SHP77 (cell line): ENCODE results near the gene PIAS4.
"Not testable (repeated sequence)": the region's sequence is repeated elsewhere in the genome, so short reads cannot be mapped to it uniquely, and the experiment has no call there.

Experiments
- DNase-seq, 2 experiments: peaks; one replicate each; lab custom pipeline; 2025; lab: John Stamatoyannopoulos, UW

PIAS4 gene

DNA sequence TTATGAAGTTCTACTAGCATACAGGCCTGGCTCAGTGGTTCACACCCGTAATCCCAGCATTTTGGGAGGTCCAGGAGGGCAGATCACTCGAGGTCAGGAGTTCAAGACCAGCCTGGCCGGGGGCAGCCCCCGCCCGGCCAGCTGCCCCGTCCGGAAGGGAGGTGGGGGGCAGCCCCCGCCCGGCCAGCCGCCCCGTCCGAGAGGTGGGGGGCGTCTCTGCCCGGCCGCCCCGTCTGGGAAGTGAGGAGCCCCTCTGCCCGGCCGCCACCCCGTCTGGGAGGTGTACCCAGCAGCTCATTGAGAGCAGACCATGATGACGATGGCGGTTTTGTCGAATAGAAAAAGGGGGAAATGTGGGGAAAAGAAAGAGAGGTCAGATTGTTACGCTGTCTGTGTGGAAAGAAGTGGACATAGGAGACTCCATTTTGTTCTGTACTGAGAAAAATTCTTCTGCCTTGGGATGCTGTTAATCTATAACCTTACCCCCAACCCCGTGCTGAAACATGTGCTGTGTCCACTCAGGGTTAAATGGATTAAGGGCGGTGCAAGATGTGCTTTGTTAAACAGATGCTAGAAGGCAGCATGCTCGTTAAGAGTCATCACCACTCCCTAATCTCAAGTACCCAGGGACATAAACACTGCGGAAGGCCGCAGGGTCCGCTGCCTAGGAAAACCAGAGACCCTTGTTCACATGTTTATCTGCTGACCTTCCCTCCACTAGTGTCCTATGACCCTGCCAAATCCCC is 8.7 kb upstream of the PIAS4 start:
- not testable (repeated sequence) for DNase-seq

DNA sequence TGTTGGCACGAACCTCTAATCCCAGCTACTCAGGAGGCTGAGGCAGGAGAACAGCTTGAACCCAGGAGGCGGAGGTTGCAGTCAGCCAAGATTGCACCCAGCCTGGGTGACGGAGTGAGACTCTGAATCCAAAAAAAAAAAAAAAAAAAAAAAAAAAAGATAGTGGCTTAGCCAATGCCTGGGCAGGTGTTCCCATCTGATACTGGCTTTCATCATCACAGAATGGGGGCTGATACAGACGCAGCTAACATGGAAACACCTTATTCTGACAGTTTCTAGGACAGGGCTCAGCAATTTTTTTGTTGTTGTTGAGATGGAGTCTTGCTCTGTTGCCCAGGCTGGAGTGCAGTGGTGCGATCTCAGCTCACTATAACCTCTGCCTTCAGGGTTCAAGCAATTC is 6.7 kb upstream of the PIAS4 start:
- not testable (repeated sequence) for DNase-seq

DNA sequence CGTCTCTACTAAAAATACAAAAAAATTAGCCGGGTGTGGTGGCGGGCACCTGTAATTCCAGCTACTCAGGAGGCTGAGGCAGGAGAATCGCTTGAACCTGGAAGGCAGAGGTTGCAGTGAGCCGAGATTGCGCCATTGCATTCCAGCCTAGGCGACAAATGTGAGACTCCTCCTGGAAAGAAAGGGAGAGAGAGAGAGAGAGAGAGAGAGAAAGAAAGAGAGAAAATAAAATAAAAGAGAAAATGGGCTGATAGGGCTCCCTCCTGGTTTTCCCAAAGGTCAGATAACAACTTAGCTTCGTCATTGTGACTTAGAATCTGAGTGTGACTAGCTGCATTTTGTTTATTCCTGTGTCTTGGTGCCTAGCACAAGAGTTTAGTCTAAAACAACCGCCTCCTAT is 2.1 kb upstream of the PIAS4 start:
- not testable (repeated sequence) for DNase-seq

DNA sequence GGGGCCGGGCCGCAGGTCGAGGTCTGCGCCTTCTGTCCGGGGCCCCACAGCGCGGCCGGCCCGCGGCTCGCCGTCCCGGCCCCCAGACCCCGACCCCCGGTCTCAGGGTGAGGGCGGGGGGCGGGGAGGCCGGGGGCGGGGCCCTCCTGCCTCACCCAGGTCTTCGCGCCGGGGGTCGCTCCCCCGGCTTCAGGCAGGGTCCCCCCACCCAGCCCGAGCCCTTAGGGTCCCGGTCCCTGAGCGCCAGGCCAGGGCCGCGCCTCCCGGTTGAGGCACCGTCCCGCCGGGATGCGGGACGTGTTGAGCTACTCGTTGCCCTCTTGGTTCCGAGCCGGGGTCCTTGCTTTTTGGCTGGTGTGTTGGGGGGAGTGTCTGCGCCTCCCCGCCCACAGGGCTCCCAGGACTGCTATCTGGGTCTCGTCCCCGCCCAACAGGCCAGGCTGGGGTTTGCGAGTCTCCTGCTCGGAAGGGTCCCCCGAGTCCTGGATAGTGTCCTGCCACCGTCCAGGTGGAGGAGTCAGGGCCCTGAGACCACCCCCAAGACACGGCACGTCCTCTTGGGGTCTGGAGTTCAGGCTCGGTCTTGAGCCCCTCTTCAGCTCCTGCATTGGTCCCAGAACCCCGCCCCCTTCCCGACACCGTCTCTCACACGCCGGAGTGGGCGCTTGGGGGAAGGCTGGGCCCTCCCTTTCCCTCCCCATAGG is 452 bp downstream of the PIAS4 start:
- no peak for DNase-seq

DNA sequence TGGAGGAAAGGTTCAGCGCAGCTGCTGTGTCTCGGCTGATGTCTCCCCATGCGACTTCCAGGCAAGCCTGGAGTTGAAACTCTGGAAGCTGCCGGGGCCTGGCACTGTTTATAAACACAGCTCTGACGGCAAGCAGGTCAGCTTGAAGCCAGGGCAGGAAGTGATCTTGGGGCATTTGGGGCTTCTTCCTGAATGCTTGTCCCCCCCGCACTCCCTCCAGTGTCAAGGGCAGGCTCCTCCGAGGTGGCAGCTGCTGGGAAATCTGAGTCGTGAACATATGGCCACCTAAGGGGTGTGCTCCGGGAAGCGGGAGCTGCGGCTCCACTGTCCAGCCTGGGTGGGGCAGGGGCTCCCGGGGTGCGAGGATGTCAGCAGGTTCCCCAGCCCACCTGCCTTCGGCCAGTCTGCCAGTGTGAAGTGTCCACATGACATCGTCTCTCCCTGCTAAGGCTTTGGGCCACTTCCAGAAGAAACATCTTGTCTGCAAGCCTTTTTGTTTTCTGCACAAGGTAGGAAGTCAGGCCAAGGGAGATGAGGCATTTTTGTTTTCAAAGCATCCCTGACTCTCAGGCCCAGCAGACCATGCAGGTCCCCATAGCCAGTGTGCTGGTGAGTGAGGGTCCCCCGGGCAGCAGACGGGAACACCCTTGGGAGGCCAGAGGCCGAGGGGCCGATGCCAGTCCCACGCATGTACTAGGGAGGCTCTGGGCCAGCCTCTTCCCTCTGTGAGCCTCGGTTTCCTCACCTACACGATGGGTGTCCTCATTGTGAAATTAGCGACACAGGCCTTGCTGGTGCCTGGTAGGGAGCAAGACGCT is 2.7 kb downstream of the PIAS4 start:
- DNase-seq, result no peak

DNA sequence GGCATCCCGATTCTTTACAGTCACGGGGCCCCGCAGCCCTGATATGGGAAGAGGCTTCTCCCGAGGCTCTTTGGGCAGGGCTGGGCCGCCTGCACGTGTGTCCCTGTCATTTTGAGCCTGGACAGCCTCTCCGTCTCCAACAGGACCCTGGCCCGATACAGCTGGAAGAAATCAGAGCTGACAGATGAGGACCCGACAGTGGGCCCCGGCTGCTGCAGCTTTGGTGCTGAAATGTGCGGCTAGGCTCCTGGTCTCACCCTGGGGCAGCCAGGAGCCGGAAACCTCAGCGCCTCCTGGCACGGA is 3.2 kb downstream of the PIAS4 start:
- DNase-seq, result no peak

DNA sequence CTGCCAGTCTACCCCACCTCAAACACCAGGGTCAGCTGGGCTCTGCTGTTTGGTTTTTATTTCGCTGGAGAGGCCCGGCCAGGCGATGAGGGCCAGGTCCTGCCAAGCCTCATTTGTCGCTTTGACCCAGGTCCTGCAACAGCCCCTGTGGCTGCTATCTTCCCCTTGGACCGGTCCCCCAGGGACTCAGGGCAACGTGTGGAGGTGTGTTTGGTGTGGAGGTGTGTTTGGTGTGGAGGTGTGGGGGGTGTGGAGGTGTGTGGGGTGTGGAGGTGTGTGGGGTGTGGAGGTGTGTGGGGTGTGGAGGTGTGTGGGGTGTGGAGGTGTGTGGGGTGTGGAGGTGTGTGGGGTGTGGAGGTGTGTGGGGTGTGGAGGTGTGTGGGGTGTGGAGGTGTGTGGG is 3.9 kb downstream of the PIAS4 start:
- DNase-seq, result not testable (repeated sequence)

DNA sequence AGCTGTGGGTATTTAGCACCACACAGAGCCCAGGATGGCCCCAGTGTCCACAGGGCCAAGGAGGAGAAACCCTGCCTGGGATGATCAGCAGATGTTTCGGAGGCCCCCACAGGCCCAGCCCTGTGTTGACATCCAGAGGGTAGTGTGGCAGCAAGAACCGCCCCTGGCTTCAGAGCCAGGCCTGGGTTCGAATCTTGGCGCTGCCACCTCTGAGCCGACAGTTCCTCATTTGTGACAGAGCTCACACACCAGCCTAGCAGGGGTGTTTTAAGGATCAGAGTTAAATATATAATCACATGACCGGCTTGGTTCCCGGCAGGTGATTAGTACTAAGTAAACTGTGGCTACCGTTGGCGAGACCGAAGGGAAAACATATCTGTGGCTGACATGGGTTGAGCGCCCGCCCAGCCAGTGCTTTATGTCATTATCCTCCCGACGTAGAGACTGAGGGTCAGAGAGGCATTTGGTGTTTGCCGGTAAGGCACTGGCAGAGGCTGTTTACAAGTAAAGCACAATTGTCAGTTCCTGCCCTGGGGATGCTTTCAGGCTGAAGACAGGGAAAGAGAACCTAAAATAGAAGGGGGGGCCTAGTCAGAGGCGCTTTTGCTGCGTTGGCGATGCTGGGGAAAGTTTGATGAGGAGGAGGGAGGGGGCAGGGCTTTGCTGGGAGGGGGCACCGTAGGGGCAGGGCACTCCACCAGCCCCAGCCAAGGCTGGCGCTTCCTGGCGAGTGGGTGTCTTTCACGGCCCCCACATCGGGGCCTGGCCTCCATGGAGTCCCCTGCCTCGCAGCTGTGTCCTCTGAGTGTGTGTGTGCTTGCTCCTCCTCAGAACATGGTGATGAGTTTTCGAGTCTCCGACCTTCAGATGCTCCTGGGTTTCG is 4.8 kb downstream of the PIAS4 start:
- DNase-seq, result peak; percentile 44 to 69

DNA sequence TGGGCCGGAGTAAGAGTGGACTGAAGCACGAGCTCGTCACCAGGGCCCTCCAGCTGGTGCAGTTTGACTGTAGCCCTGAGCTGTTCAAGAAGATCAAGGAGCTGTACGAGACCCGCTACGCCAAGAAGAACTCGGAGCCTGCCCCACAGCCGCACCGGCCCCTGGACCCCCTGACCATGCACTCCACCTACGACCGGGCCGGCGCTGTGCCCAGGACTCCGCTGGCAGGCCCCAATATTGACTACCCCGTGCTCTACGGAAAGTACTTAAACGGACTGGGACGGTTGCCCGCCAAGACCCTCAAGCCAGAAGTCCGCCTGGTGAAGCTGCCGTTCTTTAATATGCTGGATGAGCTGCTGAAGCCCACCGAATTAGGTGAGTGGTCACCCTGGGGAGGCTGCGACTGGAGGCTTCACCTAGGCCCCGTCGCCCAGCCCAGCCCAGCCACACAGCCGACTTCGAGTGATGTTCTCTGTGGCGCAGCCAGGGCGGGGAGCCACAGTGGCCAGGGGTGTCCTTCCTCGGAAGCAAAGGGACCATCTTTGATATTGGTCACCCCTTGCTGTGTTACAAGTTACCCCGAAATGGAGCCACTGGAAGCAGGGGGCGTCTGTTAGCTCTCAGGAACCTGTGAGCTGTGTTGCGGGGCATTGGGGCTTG is 5.6 kb downstream of the PIAS4 start:
- DNase-seq, result no peak

DNA sequence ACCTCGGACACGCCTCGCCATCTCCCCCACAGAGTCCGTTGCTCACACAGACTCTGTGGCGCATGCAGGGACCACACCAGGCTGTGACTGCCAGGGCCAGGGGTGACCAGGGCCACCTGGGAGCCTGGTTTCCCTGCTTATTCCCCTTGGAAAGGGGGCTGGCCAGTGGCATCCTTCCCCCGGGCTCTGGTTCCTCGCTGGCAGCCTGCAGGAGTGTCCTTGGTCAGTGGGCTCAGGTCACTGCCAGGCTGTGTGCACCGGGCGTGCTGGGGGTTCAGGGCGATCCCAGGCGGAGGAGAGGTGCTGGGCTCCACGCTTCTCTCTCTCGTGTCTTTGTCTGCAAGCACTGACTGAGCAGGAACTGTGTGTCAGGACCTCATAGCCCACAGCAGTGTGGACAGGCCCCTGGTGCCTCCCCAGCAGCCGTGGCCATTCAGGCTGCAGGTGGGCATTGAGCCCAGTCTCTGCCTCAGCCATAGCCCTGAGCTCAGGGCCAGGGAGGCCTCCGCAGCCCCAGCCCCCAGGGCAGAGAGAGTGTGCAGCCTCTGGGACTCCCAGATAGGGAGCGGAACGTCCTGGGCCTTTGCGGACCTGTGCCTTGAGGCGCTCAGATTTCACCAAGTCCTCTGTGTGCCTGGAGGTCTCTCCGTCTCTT is 6.5 kb downstream of the PIAS4 start:
- no peak for DNase-seq

DNA sequence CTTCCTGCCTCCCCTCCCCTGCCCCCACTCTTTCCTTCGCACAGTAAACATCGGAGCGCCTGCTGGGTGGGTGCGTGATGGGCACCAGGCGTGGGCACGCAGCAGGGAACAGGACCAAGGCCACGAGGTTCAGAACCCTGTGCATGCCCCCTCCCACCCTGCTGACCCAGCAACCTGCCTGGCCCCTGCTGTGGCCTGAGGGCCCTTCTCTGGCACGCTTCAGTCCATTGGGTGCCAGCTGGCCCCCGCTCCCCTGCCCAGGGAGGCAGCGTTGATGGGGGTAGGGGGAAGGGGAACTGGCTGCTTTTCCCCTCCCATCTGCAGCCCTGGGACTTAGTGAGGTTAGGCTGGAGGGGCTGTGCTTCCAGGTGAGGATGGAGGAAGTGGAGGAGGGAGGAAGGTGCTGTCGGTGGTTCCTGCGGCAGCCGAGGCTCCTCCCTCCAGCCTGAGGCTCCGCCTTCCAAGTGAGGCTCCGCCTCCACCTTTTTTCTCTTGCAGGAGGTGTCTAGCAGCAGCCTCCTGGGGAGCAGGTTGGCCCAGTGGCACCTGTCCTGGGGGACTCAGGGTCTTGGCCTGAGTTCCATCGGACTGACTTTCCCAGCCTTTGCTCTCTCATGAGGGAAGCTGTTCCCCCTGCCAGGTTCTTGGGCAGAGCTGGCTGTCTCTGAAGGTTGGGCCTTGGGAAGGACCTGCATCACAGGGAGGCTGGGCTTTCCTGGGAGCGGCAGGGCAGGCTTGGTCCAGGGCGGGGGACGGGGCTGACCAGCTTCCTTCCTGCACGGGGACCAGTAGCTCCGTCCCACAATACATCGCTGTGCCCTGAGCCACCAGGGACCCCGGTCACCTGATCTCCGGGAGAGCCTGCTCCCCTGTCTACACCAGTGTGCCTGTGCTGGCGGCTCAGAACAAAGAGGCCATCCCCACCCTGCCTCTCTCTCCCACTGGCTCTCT is 7.3 kb downstream of the PIAS4 start:
- no peak for DNase-seq

DNA sequence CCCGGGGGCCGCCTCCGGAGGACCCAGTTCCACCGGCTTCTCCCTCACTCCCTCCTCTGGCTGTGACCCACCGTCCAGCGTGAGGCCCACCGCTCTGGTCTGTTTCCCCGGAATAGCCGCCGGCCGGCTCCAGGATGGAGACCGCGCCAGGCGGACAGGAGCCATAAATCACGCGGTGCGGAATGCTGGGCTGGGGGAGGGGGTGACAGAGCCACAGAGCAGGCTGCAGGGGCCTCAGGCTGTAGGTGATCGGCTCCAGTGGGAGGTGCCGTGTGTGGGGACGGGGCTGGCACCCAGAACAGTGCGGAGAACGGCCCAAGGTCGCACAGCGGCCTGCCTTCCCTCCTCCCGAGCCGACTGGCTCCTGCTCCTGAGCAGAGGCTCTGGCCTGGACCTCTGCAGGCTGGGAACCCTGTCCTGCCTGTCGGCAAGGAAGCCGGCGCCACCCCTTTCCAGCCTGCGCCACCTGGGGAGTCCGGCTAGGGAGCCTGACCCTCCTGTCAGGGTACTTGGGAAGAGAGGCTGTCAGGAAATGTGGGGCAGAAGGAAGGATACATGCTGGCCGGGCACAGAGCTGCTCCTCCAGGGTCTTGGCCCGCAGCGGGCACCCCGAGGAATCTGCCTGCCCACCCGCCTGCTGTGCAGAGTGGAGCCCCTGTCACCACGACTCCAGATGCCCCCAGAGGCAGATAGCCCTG is 8.3 kb downstream of the PIAS4 start:
- no peak for DNase-seq

DNA sequence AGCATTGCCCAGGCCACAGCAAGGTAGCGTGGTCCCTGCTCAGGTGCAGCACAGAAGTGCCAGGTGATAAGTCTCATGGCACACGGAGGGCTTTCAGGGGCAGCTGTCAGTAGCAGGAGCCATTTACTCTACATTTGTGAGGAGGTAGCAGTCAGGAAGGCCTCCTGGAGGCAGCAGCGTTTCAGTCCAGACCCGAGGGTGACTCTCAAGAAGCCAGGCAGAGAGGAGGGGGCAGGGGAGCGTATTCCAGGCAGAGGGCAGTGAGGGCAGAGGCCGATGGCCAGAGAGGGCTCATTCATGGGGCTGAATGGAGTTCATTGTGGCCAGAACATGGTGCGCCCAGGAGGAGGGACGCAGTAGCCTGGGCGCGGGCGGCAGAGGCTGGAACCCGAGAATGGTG is 8.9 kb downstream of the PIAS4 start:
- DNase-seq, result no peak

DNA sequence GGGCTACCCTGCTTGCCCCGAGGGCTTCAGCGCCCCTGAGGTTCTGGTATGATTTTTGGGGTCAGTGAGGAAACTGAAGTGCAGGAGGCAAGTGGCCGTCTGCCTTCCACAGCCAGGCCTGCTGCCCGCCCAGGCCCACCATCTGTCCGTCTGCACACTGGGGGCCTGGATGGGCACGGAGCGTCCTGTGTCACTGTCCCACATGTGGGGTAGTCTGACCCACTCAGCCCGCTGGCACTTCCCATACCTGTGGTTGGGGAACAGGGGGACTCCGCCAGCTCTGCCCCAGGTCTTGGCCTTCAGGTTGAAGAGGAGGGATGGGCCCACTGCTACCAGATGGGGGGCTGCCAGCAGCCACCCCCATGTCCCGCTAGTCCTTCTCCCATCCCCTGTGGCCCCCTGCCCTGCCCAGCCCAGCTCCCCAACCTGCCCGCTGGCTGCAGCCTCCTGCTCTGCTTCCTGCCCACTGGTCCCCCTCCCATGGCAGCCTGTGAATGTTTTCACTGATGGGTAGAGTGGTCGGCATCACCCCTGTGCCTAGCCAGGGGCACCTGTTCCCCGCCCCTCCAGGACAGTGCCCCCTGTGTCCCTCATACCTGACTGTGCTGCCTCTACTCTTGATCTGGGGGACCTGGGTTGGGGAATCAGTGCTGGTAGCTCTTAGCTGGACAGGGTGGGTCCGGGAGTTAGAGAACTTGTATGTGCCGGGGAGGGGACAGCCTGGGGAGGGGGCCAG is 9.5 kb downstream of the PIAS4 start:
- no peak for DNase-seq

DNA sequence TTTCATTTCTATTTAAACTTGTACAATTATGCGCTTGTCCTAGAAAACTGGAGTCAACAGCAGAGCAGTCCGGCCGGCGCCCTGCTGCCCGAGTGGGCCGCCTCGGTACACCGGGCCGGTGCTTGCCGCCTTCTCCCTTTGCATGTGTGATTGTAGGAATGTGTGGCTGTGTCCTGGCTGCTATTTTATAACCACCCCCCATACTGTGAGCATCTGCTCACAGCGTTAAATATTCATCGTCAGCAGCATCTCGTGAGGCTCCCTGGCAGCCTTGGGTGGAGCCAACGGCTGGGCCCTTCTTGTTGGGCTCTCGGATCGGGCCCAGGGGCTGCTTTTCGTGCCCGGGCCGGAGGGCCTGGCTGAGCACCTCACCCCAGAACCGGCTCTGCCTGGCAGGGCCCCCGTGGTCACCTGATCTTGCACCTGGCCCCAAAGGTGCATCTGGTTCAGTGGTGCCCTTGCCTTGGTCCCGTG is 10.6 kb downstream of the PIAS4 start:
- DNase-seq, result no peak

DNA sequence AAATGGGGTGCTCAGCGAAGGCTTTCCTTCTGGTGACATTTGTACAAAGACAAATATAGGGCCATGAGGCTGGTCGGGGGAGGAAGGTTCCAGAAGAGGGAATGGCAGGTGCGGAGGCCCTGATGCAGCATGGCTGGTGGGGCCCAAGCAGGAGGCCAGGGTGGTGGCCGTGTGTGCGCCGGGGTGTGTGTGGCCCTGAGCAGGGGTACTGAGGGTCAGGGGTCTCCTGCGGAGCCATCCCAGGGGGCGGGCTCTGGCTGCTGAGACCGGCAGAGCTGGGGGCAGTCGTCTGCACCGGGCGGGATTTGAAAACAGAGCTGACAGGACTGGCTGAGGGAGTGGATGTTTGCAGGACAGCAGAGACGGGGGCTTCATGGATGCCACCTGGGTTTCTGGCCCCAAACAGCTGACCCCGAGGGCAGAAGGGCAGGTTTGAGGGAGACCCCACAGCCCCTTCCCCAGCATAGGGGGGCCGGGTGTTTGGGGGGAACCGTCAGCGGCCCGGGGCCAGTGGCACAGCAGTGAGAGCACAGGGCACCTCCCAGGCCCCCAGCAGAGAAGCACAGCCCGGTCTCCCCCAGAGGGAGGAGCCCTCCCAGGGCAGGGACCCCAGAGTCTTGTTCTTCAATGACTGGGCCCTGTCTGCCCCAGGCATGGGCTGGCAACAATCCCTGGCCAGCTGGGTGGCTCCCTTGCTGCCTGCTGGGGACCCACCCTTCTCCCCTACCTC is 11.4 kb downstream of the PIAS4 start:
- no peak for DNase-seq

DNA sequence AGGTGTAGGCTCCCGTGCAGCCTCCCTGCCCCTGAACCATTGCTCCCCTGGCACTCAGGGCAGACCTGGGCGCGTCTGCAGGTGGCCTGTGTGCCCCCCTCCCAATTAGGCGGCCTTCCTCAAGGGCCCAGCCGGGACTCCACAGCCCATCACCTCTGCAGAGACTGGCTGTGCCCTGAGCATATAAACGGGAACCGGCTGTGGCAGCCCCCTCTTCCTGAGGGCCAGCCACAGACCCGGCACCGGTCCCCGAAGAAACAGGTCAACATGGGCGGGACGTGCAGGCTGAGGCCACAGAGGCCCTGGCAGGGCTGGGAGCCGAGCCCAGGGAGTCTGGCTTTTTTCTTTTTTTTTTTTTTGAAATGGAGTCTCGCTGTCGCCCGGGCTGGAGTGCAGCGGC is 12.0 kb downstream of the PIAS4 start:
- no peak for DNase-seq
